Gastroesophageal sphincter (tissue), 4 donors: Measurements from ENCODE around the gene SARS1. TPM values are rescaled to one million over a fixed set of nuclear protein-coding genes. Genes with fewer than 3 reads are reported as not detected.
A peak's percentile ranks its signal among the peaks of the same experiment; 100 is the strongest.
"Not testable (repeated sequence)": the region's sequence is repeated elsewhere in the genome, so short reads cannot be mapped to it uniquely, and the experiment has no call there.

Experiments
- ATAC-seq: fragments of 150-250 bp; one replicate; pipeline ENCODE4 v1.9.1; 2016; ENCODE audit warnings: mild to moderate bottlenecking, moderate library complexity
- H3K27ac ChIP-seq, 4 donors: fragments of 200-600 bp; sonication (generic) in 3 of 4; 1 replicate in 3 of 4; 2 replicates in 1 of 4; pipeline ENCODE4 v1.5.1; 2016 to 2019
- H3K27me3 ChIP-seq: fragments of 200-600 bp; sonication (generic); one replicate; pipeline ENCODE4 v1.5.1; 2019
- H3K36me3 ChIP-seq, 2 donors: fragments of 200-600 bp; sonication (generic); one replicate each; pipeline ENCODE4 v1.5.1; 2019; ENCODE audit warnings: control low read depth in 1 of 2
- H3K4me1 ChIP-seq, 3 donors: fragments of 200-600 bp; sonication (generic); 1 replicate in 2 of 3; 2 replicates in 1 of 3; pipeline ENCODE4 v1.5.1; 2016 to 2019; ENCODE audit warnings: control low read depth in 2 of 3
- H3K4me3 ChIP-seq, 2 donors: fragments of 200-600 bp; sonication (generic); one replicate each; pipeline ENCODE4 v1.5.1; 2019; ENCODE audit warnings: mild to moderate bottlenecking in 1 of 2, moderate library complexity in 1 of 2
- H3K9me3 ChIP-seq, 3 donors: fragments of 200-600 bp; sonication (generic); one replicate each; pipeline ENCODE4 v1.5.1; 2017 to 2019; ENCODE audit warnings: control low read depth in 2 of 3
- EP300 ChIP-seq: sonication (generic); formaldehyde crosslinking; IDR thresholded peaks from one replicate; pipeline ENCODE4 v1.6.1; 2017; ENCODE audit warnings: antibody characterized with exemption, mild to moderate bottlenecking
- POLR2A ChIP-seq, 2 donors: fragments of 450-650 bp; IDR thresholded peaks; one replicate each; pipeline ENCODE4 v1.6.1; 2017; ENCODE audit warnings: antibody characterized with exemption in 2 of 2, mild to moderate bottlenecking in 2 of 2, moderate library complexity in 1 of 2
- POLR2AphosphoS5 ChIP-seq: sonication (generic); formaldehyde crosslinking; IDR thresholded peaks from one replicate; pipeline ENCODE4 v1.6.1; 2017; ENCODE audit warnings: antibody characterized with exemption
- WGBS, 2 donors: methylation state at CpG; one replicate each; pipeline ENCODE4 v1.1.5; 2018; ENCODE audit warnings: low coverage in 1 of 2; 5-methylcytosine and 5-hydroxymethylcytosine counted together
- total RNA-seq, 4 donors: library from RNA; depleted of rRNA; stranded (reverse); fragments of >200 nt; gene quantifications; one replicate each; pipeline ENCODE4 v1.1.0, GENCODE V29; 2016
- TF ChIP-seq, protein P1 (sequence below), 4 experiments: fragments of 200-600 bp in 2 of 4; fragments of 450-650 bp in 2 of 4; sonication (generic) in 1 of 4; IDR thresholded peaks; one replicate each; pipeline ENCODE4 v1.5.1; 2017 to 2019; ENCODE audit warnings: antibody characterized with exemption in 4 of 4, mild to moderate bottlenecking in 2 of 4, moderate library complexity in 2 of 4

The SARS1 gene
- total RNA-seq, 4 donors from 2014 or later: 154 to 187 (median 158) TPM

DNA sequence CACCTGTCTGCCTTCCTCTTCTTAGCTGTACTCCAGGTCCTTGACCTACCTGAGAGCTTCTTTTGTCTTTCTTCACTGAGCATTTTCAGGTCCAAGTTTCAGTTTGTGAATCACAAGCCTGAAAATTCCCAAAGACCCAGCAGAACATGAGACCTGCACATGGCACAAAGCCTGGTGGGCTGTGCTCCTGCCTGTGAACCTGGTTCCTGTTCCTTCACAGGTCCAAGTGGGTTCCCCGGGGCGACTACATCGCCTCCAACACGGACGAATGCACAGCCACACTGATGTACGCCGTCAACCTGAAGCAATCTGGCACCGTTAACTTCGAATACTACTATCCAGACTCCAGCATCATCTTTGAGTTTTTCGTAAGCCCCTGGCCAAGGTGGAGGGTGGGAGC is 42.1 kb upstream of the SARS1 start:
- Histone ChIP-seq H3K9me3 (no peaks in the 10 kb centered on the region), H3K36me3 (no peaks in the 10 kb centered on the region), H3K27ac (no peak overlapping the region), H3K4me1 (no peaks in the 10 kb centered on the region), H3K27me3 (no peaks in the 10 kb centered on the region), H3K4me3 (no peak overlapping the region)
- ATAC-seq: no peak
- TF ChIP-seq EP300 (no peak), POLR2A (IDR thresholded peaks at IDR 0.05) (no peak), POLR2AphosphoS5 (no peak)
- TF ChIP-seq, protein P1, sequence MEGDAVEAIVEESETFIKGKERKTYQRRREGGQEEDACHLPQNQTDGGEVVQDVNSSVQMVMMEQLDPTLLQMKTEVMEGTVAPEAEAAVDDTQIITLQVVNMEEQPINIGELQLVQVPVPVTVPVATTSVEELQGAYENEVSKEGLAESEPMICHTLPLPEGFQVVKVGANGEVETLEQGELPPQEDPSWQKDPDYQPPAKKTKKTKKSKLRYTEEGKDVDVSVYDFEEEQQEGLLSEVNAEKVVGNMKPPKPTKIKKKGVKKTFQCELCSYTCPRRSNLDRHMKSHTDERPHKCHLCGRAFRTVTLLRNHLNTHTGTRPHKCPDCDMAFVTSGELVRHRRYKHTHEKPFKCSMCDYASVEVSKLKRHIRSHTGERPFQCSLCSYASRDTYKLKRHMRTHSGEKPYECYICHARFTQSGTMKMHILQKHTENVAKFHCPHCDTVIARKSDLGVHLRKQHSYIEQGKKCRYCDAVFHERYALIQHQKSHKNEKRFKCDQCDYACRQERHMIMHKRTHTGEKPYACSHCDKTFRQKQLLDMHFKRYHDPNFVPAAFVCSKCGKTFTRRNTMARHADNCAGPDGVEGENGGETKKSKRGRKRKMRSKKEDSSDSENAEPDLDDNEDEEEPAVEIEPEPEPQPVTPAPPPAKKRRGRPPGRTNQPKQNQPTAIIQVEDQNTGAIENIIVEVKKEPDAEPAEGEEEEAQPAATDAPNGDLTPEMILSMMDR (IDR thresholded peaks at IDR 0.05): no peak
- 90 to 100% methylated on average over 2 to 10 of the region's 10 CpGs for WGBS, 2 donors

DNA sequence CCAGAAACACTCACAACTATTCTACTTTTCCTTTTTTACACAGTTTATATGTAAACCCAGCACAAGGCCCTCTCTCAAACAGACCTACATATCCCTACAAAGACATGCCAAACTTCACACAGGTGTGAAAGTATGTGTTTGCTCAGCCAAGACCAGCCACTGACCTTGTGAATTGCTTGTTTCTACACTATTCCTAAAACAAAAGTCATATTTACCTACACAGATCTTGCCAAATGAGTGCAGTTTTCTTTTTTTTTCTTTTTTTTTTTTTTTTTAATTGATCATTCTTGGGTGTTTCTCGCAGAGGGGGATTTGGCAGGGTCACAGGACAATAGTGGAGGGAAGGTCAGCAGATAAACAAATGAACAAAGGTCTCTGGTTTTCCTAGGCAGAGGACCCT is 37.4 kb upstream of the SARS1 start:
- not testable (repeated sequence) for H3K4me1 ChIP-seq, H3K27ac ChIP-seq, H3K4me3 ChIP-seq, H3K27me3 ChIP-seq, H3K36me3 ChIP-seq, H3K9me3 ChIP-seq, ATAC-seq
- no CpG with 5 or more reads among the region's 1 CpG for WGBS, 2 donors

GRCh38 chr1:109180715-109181084 is 33.0 kb upstream of the SARS1 start:
- H3K36me3 ChIP-seq, H3K27me3 ChIP-seq, H3K9me3 ChIP-seq, ATAC-seq, H3K4me3 ChIP-seq: not testable (repeated sequence)
- 0 to 40% methylated on average over 1 to 2 of the region's 3 CpGs for WGBS, 2 donors
- Histone ChIP-seq H3K27ac (peak overlapping the region in 2 of 4 donors; percentile 53 to 54), H3K4me1 (peaks cover 0 to 25% (median 0%) of the 10 kb centered on the region in 3 donors)

DNA sequence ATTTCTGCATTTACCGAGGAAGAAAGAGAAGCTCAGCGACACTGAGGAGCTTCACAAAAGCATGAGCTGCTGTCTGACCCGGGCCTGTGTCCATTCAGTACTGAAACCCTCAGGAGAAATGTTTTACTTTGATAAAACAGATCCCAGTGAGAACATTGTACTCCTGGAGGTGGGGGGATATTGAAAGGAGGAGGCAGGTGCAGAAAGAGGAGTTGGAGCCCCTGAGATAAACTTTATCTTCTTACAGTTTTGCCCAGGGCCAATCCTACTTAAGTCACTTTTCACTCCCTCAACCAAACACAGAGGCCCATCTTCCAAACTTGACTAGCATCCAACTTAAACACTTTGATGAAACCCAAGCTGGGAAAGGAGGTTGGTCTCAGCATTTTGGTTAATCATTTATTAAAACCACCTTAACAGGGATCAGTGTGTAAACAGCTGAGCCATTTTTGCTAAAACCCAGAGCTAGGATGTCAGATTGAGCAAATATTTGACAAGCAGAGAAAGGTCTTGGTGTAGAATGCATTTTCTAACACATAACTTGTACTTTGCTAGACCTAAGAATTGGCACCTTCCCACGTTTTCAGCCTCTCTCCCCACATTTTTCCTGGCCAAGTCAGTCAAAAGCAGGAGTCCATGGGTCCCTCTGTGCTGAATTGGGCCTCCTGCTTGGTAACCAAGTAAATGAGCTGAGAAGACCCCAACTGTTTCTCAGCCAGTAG is 32.5 kb upstream of the SARS1 start:
- no peak overlapping the region for H3K4me3 ChIP-seq
- WGBS, 2 donors: 17 to 23% methylated on average over 4 of the region's 4 CpGs
- H3K9me3 ChIP-seq: no peaks in the 10 kb centered on the region
- no peak for ATAC-seq
- no peak for TF ChIP-seq POLR2A (IDR thresholded peaks at IDR 0.05)
- TF ChIP-seq, protein P1 (IDR thresholded peaks at IDR 0.05): no peak
- TF ChIP-seq EP300: no peak
- TF ChIP-seq POLR2AphosphoS5: no peak
- H3K36me3 ChIP-seq: no peaks in the 10 kb centered on the region
- H3K27ac ChIP-seq: peak overlapping the region in 3 of 4 donors; percentile 16 to 54 (median 53)
- no peaks in the 10 kb centered on the region for H3K27me3 ChIP-seq
- peaks cover 0 to 30% (median under 1%) of the 10 kb centered on the region in 3 donors for H3K4me1 ChIP-seq

DNA sequence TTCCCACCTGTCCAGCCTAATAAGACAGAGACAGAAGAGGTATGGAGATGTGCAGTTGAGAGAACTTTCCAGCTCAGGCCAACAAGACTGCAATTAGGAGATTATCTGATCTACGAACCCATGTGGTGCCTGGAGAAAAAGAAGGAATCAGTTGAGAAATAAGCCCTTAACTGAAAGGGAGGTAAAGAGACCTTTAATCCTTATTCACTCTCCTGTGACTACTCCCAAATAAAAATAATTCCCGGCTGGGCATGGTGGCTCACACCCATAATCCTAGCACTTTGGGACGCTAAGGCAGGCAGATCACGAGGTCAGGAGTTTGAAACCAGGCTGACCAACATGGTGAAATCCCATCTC is 31.9 kb upstream of the SARS1 start:
- no peak for ATAC-seq
- 53 to 64% methylated on average over 3 to 4 of the region's 4 CpGs for WGBS, 2 donors
- Histone ChIP-seq H3K27me3 (no peaks in the 10 kb centered on the region), H3K9me3 (no peaks in the 10 kb centered on the region), H3K4me1 (peaks cover 0 to 36% (median 6%) of the 10 kb centered on the region in 3 donors), H3K36me3 (no peaks in the 10 kb centered on the region), H3K4me3 (no peak overlapping the region), H3K27ac (peak overlapping the region in 2 of 4 donors; percentile 53 to 54)
- TF ChIP-seq, protein P1 (IDR thresholded peaks at IDR 0.05): no peak
- no peak for TF ChIP-seq EP300
- TF ChIP-seq POLR2AphosphoS5: no peak
- TF ChIP-seq POLR2A (IDR thresholded peaks at IDR 0.05): no peak

DNA sequence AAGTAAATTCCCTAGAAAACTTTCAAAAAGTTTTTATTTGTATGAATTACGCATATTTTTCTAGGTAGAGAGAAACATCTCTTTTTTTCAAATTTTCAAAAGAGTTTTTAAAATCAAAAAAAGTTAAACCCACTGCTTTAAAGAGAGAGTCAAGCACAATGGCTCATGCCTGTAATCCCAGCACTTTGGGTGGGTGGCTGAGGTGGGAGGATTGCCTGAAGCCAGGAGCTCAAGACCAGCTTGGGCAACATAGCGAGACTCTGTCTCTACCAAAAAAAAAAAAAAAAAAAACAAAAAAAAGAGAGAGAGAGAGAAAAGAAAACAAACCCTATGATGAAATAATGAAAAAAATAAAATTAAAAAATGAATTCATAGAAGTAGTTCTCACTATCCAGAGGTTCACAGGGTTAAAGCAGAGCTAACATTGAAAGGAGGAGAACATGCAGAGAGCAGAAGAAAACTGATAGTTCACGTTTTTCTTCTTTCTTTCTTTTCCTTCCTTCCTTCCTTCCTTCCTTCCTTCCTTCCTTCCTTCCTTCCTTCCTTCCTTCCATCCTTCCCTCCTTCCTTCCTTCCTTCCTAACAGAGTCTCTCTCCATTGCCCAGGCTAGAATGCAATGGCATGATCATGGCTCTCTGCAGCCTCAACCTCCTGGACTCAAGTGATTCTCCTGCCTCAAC is 30.5 kb upstream of the SARS1 start:
- ATAC-seq: no peak
- no peaks in the 10 kb centered on the region for H3K27me3 ChIP-seq
- H3K4me1 ChIP-seq: peaks cover 0 to 47% (median 10%) of the 10 kb centered on the region in 3 donors
- no peak overlapping the region for H3K4me3 ChIP-seq
- H3K9me3 ChIP-seq: no peaks in the 10 kb centered on the region
- TF ChIP-seq EP300: no peak
- TF ChIP-seq POLR2AphosphoS5: no peak
- no peak for TF ChIP-seq POLR2A (IDR thresholded peaks at IDR 0.05)
- TF ChIP-seq, protein P1 (IDR thresholded peaks at IDR 0.05): no peak
- no peaks in the 10 kb centered on the region for H3K36me3 ChIP-seq
- H3K27ac ChIP-seq: no peak overlapping the region
- 86 to 100% methylated on average over 2 to 3 of the region's 3 CpGs for WGBS, 2 donors
